Endothelial cell of umbilical vein (primary cell): Measurements from ENCODE around the gene MEA1. TPM values are rescaled to one million over a fixed set of nuclear protein-coding genes. Genes with fewer than 3 reads are reported as not detected.

Source experiments
- BruUV-seq: library from RNA; stranded (reverse); fragments of 400-500 nt; replicated peaks from 2 replicates; lab custom pipeline; 2021; lab: Mats Ljungman, UMichigan
- CTCF ChIA-PET: fragments of 300-600, 350-600 bp; sonication (Branson Sonifier 250); formaldehyde crosslinking; loops from one replicate; lab custom pipeline; 2021; ENCODE audit warnings: antibody characterized with exemption, inconsistent platforms; lab: Charles Lee
- POLR2A ChIA-PET: fragments of 300-600, 350-600 bp; sonication (Branson Sonifier 250); formaldehyde crosslinking; loops from one replicate; lab custom pipeline; 2021; ENCODE audit warnings: antibody characterized with exemption, inconsistent platforms; lab: Charles Lee
- DNase-seq: peaks from one replicate; pipeline ENCODE4 v3.0.0-alpha.2; 2011; ENCODE audit warnings: low read depth, low spot score
- FAIRE-seq: peaks from 2 replicates; lab custom pipeline; 2011; peaks lifted over from hg19 to GRCh38; lab: Jason Lieb, UNC
- H2AFZ ChIP-seq: 2 replicates; pipeline ENCODE4 v1.6.0; 2012; ENCODE audit warnings: low read depth, low read length, control low read depth, inconsistent platforms
- H3K27ac ChIP-seq: 2 replicates; pipeline ENCODE4 v1.5.1; 2011; ENCODE audit warnings: low read depth, mild to moderate bottlenecking, control low read depth, low read length, moderate library complexity; ENCODE audit not compliant: insufficient read depth
- H3K27me3 ChIP-seq, 2 experiments: 2 replicates each; pipeline versions ENCODE4 v1.6.0 to v1.6.1; 2011; ENCODE audit warnings: low read length in 2 of 2, mixed read lengths in 1 of 2; ENCODE audit not compliant: control insufficient read depth in 2 of 2, insufficient read depth in 2 of 2
- H3K36me3 ChIP-seq, 2 experiments: 2 replicates in 1 of 2; 3 replicates in 1 of 2; pipeline ENCODE4 v1.5.1; 2011; ENCODE audit warnings: low read length in 2 of 2, mild to moderate bottlenecking in 1 of 2, moderate library complexity in 1 of 2; ENCODE audit not compliant: control insufficient read depth in 2 of 2, insufficient read depth in 2 of 2; ENCODE audit errors: extremely low read depth in 1 of 2
- H3K4me1 ChIP-seq: 3 replicates; pipeline ENCODE4 v1.5.1; 2011; ENCODE audit warnings: mild to moderate bottlenecking, low read length; ENCODE audit not compliant: control insufficient read depth, insufficient read depth; ENCODE audit errors: extremely low read depth
- H3K4me2 ChIP-seq: 2 replicates; pipeline ENCODE4 v1.6.1; 2011; ENCODE audit warnings: low read length, control low read depth, mixed read lengths; ENCODE audit not compliant: insufficient read depth
- H3K4me3 ChIP-seq, 3 experiments: fragments of 200-600 bp in 1 of 3; sonication (generic), shearing (Covaris generic) in 1 of 3; replicated peaks in 1 of 3; 2 replicates each; pipeline ENCODE4 v1.5.1; 2011 to 2016; ENCODE audit warnings: control low read depth in 3 of 3, low read length in 3 of 3, mild to moderate bottlenecking in 2 of 3, inconsistent platforms in 1 of 3, low read depth in 1 of 3, moderate library complexity in 1 of 3; ENCODE audit not compliant: insufficient read depth in 1 of 3
- H3K79me2 ChIP-seq: 2 replicates; pipeline ENCODE4 v1.6.0; 2012; ENCODE audit warnings: low read length, inconsistent platforms; ENCODE audit not compliant: control insufficient read depth, insufficient read depth
- H3K9ac ChIP-seq: replicated peaks from 2 replicates; pipeline ENCODE3; 2011; ENCODE audit warnings: low read length, control low read depth; ENCODE audit not compliant: insufficient read depth; ENCODE audit errors: extremely low read depth
- H3K9me1 ChIP-seq: replicated peaks from 3 replicates; pipeline ENCODE4 v1.6.0; 2011; ENCODE audit warnings: mild to moderate bottlenecking, low read length; ENCODE audit not compliant: control insufficient read depth, insufficient read depth; ENCODE audit errors: extremely low read depth
- H3K9me3 ChIP-seq: replicated peaks from 2 replicates; pipeline ENCODE4 v1.5.1; 2012; ENCODE audit warnings: low read length, inconsistent platforms; ENCODE audit not compliant: control insufficient read depth, insufficient read depth
- H4K20me1 ChIP-seq: replicated peaks from 2 replicates; pipeline ENCODE3; 2011; ENCODE audit warnings: mild to moderate bottlenecking, low read length; ENCODE audit not compliant: control insufficient read depth, insufficient read depth; ENCODE audit errors: extremely low read depth
- EZH2 ChIP-seq: IDR thresholded peaks from 2 replicates; pipeline ENCODE4 v1.6.1; 2012; ENCODE audit warnings: borderline replicate concordance, low read depth, mild to moderate bottlenecking, moderate library complexity, low read length, inconsistent platforms; ENCODE audit not compliant: severe bottlenecking
- FOS ChIP-seq: IDR thresholded peaks from 2 replicates; pipeline ENCODE4 v1.6.1; 2011; ENCODE audit warnings: mild to moderate bottlenecking, low read length, moderate library complexity, borderline replicate concordance; ENCODE audit not compliant: insufficient read depth
- GATA2 ChIP-seq: IDR thresholded peaks from 2 replicates; pipeline ENCODE4 v1.7.0; 2011; ENCODE audit warnings: low read depth, mild to moderate bottlenecking, moderate library complexity, mixed read lengths, low read length; ENCODE audit not compliant: insufficient read length, insufficient read depth
- JUN ChIP-seq: IDR thresholded peaks from 2 replicates; pipeline ENCODE4 v1.6.1; 2011; ENCODE audit warnings: borderline replicate concordance, low read depth; ENCODE audit not compliant: insufficient read length, insufficient read depth
- MYC ChIP-seq: IDR thresholded peaks from one replicate; pipeline ENCODE4 v1.6.1; 2011; ENCODE audit warnings: mild to moderate bottlenecking, low read depth, low read length
- POLR2A ChIP-seq: IDR thresholded peaks from 2 replicates; pipeline ENCODE4 v1.6.1; 2012; ENCODE audit warnings: low read depth, mild to moderate bottlenecking, control low read depth, low read length
- POLR2AphosphoS5 ChIP-seq: IDR thresholded peaks from 2 replicates; pipeline ENCODE4 v1.6.1; 2012; ENCODE audit warnings: low read depth, mild to moderate bottlenecking, control low read depth, low read length, moderate library complexity; ENCODE audit not compliant: insufficient read depth
- dilution Hi-C: fragments of 300-500 bp; cut with MboI; formaldehyde crosslinking; loops from one replicate; pipeline ENCODE4 v1.15.0; 2019; ENCODE audit warnings: low sequenced_read_pairs; ENCODE audit not compliant: extremely low pct_ligation_motif_present
- intact Hi-C: fragments of 100-400 bp; cut with micrococcal nuclease; formaldehyde crosslinking; loops from one replicate; pipeline ENCODE4 v1.10.0; 2022
- polyA plus RNA-seq, 4 experiments: library from polyadenylated mRNA; depleted of rRNA in 3 of 4; stranded (reverse) in 3 of 4; unstranded in 1 of 4; fragments of >200 nt; gene quantifications; 2 replicates each; pipeline versions ENCODE4 v1.2.1 to v1.2.3, GENCODE V29; 2011 to 2012; ENCODE audit warnings: missing spikeins in 1 of 4
- total RNA-seq: library from RNA; stranded (reverse); gene quantifications from 2 replicates; pipeline ENCODE4 v1.2.3, GENCODE V29; 2021
- TF ChIP-seq, protein P1 (sequence below): IDR thresholded peaks from 2 replicates; pipeline ENCODE4 v1.6.1; 2011; ENCODE audit not compliant: insufficient read depth, insufficient read length
- TF ChIP-seq, protein P2 (sequence below), 2 donors: IDR thresholded peaks; 1 replicate in 1 of 2; 2 replicates in 1 of 2; pipeline ENCODE4 v1.5.1; 2011; ENCODE audit warnings: low read length in 2 of 2, mild to moderate bottlenecking in 2 of 2, moderate library complexity in 2 of 2, control low read depth in 1 of 2, inconsistent platforms in 1 of 2, low read depth in 1 of 2; ENCODE audit not compliant: insufficient read depth in 1 of 2; ENCODE audit errors: extremely low read depth in 1 of 2

MEA1 gene
- total and polyA plus RNA-seq, 2 donors (not counting 3 experiments of a cell fraction or from before 2014, with no cell fraction given): 62.5 to 69.5 TPM

DNA sequence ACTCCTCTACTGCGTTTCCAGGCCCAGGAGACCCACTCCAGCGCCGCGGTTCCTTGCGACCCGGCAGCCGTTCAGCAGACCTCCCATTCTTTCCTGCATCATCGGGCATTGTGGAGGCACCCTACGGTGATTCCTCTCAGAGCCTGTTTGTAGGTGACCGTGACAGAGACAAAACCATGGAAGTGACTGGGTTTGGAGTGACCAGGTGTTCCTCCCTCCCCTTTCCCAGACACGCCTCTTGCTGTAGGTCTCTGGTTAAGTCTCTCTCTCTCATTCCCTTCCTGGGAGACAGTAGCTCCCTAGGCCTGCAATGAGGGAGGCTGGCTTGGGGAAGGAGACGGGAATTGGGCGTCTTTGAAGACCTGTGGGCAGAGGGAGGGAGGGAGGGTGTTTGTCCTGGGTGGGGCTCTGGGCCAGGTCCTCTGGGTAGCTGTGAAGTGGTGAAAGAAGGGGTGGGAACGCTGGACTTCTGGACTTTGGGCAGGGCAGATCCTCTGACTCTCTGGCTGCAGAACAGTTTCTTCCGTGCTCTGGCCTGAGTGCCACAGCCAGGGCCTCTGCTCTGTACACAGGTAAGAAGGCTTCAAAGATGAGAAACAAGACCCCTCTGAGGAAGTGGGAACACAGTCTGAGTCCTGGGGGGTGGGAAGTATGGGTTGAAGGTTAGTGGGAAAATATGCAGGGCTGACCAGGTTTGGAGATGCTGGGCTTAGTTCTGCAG lies 46.4 kb upstream of the MEA1 start:
- H3K9ac ChIP-seq: peak overlapping the region; percentile 69
- H3K4me3 ChIP-seq: peak overlapping the region; percentile 68 to 96 (median 94)
- H3K9me3 ChIP-seq: no peaks in the 10 kb centered on the region
- H4K20me1 ChIP-seq: no peaks in the 10 kb centered on the region
- H3K36me3 ChIP-seq: no peaks in the 10 kb centered on the region
- peak overlapping the region; percentile 91 for H3K27ac ChIP-seq
- peak overlapping the region; percentile 94 for H2AFZ ChIP-seq
- TF ChIP-seq FOS (no peak), JUN (no peak), EZH2 (no peak), POLR2A (no peak), MYC (no peak), GATA2 (no peak), POLR2AphosphoS5 (no peak)
- TF ChIP-seq, protein P1, sequence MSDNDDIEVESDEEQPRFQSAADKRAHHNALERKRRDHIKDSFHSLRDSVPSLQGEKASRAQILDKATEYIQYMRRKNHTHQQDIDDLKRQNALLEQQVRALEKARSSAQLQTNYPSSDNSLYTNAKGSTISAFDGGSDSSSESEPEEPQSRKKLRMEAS: no peak
- TF ChIP-seq, protein P2, sequence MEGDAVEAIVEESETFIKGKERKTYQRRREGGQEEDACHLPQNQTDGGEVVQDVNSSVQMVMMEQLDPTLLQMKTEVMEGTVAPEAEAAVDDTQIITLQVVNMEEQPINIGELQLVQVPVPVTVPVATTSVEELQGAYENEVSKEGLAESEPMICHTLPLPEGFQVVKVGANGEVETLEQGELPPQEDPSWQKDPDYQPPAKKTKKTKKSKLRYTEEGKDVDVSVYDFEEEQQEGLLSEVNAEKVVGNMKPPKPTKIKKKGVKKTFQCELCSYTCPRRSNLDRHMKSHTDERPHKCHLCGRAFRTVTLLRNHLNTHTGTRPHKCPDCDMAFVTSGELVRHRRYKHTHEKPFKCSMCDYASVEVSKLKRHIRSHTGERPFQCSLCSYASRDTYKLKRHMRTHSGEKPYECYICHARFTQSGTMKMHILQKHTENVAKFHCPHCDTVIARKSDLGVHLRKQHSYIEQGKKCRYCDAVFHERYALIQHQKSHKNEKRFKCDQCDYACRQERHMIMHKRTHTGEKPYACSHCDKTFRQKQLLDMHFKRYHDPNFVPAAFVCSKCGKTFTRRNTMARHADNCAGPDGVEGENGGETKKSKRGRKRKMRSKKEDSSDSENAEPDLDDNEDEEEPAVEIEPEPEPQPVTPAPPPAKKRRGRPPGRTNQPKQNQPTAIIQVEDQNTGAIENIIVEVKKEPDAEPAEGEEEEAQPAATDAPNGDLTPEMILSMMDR (IDR thresholded peaks at IDR 0.05; ENCODE audit: extremely low read depth in 1 of 2, insufficient read depth in 1 of 2, low read depth in 1 of 2, low read length in 2 of 2): no peak
- H3K79me2 ChIP-seq: peaks cover 12% of the 10 kb centered on the region
- FAIRE-seq: no peak
- intact Hi-C loops: no loop called here
- no peaks in the 10 kb centered on the region for H3K27me3 ChIP-seq
- ChIA-PET CTCF (interaction anchor here (0.6 to 1.8 kb wide), 6 partner anchors 17 to 110 kb away, joined by 3 to 8 read pairs (median 4); partner anchors contain the start of gene PEX6), POLR2A (interaction anchor here (1.1 to 1.5 kb wide), 2 partner anchors 46 to 76 kb away, joined by 3 to 9 read pairs; partner anchors contain the start of genes KLHDC3, MEA1 and PPP2R5D)
- H3K4me2 ChIP-seq: peak overlapping the region; percentile 92
- dilution Hi-C loops: no loop called here
- no peak for DNase-seq
- no TSS peak for BruUV-seq
- H3K4me1 ChIP-seq: peaks cover 15% of the 10 kb centered on the region
- no peaks in the 10 kb centered on the region for H3K9me1 ChIP-seq
